Astrocyte (in vitro differentiated cells and primary cell): ENCODE data around the gene EFNA5. TPM values are rescaled to one million over a fixed set of nuclear protein-coding genes. Genes with fewer than 3 reads are reported as not detected.

ENCODE experiments used
- DNase-seq: peaks from one replicate; pipeline ENCODE4 v3.0.0-alpha.2; 2010; ENCODE audit warnings: low read depth
- FAIRE-seq: peaks from 2 replicates; lab custom pipeline; 2011; peaks lifted over from hg19 to GRCh38; lab: Jason Lieb, UNC
- H2AFZ ChIP-seq: 2 replicates; pipeline ENCODE4 v1.6.0; 2012; ENCODE audit warnings: low read depth, low read length, inconsistent platforms
- H3K27ac ChIP-seq: 2 replicates; pipeline ENCODE4 v1.5.1; 2011; ENCODE audit warnings: low read depth, low read length, inconsistent platforms
- H3K27me3 ChIP-seq: 2 replicates; pipeline ENCODE4 v1.6.0; 2011; ENCODE audit warnings: low read length, inconsistent platforms; ENCODE audit not compliant: insufficient read depth
- H3K36me3 ChIP-seq: 2 replicates; pipeline ENCODE4 v1.5.1; 2011; ENCODE audit warnings: low read length, inconsistent platforms; ENCODE audit not compliant: insufficient read depth
- H3K4me1 ChIP-seq: 2 replicates; pipeline ENCODE4 v1.5.1; 2011; ENCODE audit warnings: low read length, inconsistent platforms; ENCODE audit not compliant: insufficient read depth
- H3K4me2 ChIP-seq: 2 replicates; pipeline ENCODE4 v1.6.0; 2012; ENCODE audit warnings: low read length, inconsistent platforms
- H3K4me3 ChIP-seq: 2 replicates; pipeline ENCODE4 v1.5.1; 2011; ENCODE audit warnings: low read depth, mild to moderate bottlenecking, low read length, inconsistent platforms; ENCODE audit not compliant: insufficient read depth
- H3K79me2 ChIP-seq: 2 replicates; pipeline ENCODE4 v1.6.0; 2012; ENCODE audit warnings: mild to moderate bottlenecking, low read length, inconsistent platforms; ENCODE audit not compliant: insufficient read depth
- H3K9ac ChIP-seq: 2 replicates; pipeline ENCODE4 v1.6.0; 2012; ENCODE audit warnings: mild to moderate bottlenecking, low read length, inconsistent platforms
- H3K9me3 ChIP-seq: 2 replicates; pipeline ENCODE4 v1.5.1; 2012; ENCODE audit warnings: low read depth, mild to moderate bottlenecking, low read length, inconsistent platforms; ENCODE audit not compliant: insufficient read depth
- H4K20me1 ChIP-seq: 2 replicates; pipeline ENCODE4 v1.6.0; 2012; ENCODE audit warnings: low read length, inconsistent platforms; ENCODE audit not compliant: insufficient read depth
- H3K27ac Mint-ChIP-seq: one replicate; pipeline ENCODE4 v1.8.0; 2021; ENCODE audit warnings: mild to moderate bottlenecking, mixed read lengths; ENCODE audit not compliant: unreplicated experiment
- H3K27me3 Mint-ChIP-seq: one replicate; pipeline ENCODE4 v1.8.0; 2021; ENCODE audit warnings: low read depth, mixed read lengths; ENCODE audit not compliant: unreplicated experiment
- H3K36me3 Mint-ChIP-seq: one replicate; pipeline ENCODE4 v1.8.0; 2021; ENCODE audit warnings: low read depth, mixed read lengths; ENCODE audit not compliant: unreplicated experiment
- H3K4me1 Mint-ChIP-seq: one replicate; pipeline ENCODE4 v1.8.0; 2021; ENCODE audit warnings: low read depth, mixed read lengths; ENCODE audit not compliant: unreplicated experiment
- H3K4me3 Mint-ChIP-seq: one replicate; pipeline ENCODE4 v1.8.0; 2021; ENCODE audit warnings: mild to moderate bottlenecking, moderate library complexity, mixed read lengths; ENCODE audit not compliant: unreplicated experiment
- H3K9me3 Mint-ChIP-seq: one replicate; pipeline ENCODE4 v1.8.0; 2021; ENCODE audit warnings: mild to moderate bottlenecking, mixed read lengths; ENCODE audit not compliant: unreplicated experiment
- EZH2 ChIP-seq: IDR thresholded peaks from 2 replicates; pipeline ENCODE4 v1.6.1; 2012; ENCODE audit warnings: mild to moderate bottlenecking, low read length, inconsistent platforms; ENCODE audit not compliant: insufficient read depth
- total RNA-seq: library from RNA; stranded (reverse); gene quantifications from 2 replicates; pipeline ENCODE4 v1.2.1, GENCODE V29; 2021
- TF ChIP-seq, protein P1 (sequence below): IDR thresholded peaks from 2 replicates; pipeline ENCODE4 v1.5.1; 2011; ENCODE audit warnings: low read depth, mild to moderate bottlenecking, inconsistent platforms, low read length, moderate library complexity; ENCODE audit not compliant: insufficient read depth

Gene EFNA5
- total RNA-seq, 1 donor from 2014 or later = 59.3 TPM

DNA sequence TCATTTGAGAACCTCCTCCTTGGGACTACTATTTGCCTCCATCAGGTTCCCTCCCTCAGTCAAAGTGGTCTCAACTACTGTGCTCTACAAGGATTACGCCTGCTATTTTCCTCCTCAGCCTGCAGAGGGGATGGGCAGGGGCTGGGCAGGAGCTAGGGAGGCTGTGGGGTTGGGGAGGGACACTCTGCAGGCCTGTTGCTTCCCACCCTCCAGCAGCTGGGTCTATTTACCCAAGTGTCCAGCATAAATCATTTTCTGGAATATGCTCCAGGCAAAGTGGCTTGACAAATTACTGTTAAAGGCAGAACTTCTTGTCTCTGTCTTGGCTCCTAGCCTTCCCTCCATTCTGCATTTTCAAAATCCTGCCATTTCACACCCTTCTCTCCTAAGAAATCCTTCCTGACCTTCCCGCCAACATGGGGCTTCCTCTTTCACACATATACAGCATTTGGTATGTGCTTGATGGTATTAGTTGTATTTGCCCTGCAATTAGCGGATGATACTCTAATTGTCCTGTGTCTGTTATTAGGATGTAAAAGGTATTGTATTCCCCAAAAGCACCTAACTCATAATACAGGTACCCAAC is 106.7 kb downstream of the EFNA5 start:
- Histone ChIP-seq H3K27me3 (no peaks in the 10 kb centered on the region), H2AFZ (no peak overlapping the region), H3K4me3 (no peak overlapping the region), H3K9ac (no peak overlapping the region), H3K27ac (no peak overlapping the region), H4K20me1 (no peaks in the 10 kb centered on the region), H3K4me2 (no peak overlapping the region), H3K36me3 (no peaks in the 10 kb centered on the region), H3K4me1 (peaks cover 6% of the 10 kb centered on the region), H3K79me2 (no peaks in the 10 kb centered on the region), H3K9me3 (no peaks in the 10 kb centered on the region)
- Mint-ChIP-seq H3K27ac (no peak overlapping the region), H3K4me1 (peaks cover 38% of the 10 kb centered on the region), H3K9me3 (peaks cover 2% of the 10 kb centered on the region), H3K36me3 (peaks cover 3% of the 10 kb centered on the region), H3K4me3 (no peak overlapping the region), H3K27me3 (no peaks in the 10 kb centered on the region)
- TF ChIP-seq, protein P1, sequence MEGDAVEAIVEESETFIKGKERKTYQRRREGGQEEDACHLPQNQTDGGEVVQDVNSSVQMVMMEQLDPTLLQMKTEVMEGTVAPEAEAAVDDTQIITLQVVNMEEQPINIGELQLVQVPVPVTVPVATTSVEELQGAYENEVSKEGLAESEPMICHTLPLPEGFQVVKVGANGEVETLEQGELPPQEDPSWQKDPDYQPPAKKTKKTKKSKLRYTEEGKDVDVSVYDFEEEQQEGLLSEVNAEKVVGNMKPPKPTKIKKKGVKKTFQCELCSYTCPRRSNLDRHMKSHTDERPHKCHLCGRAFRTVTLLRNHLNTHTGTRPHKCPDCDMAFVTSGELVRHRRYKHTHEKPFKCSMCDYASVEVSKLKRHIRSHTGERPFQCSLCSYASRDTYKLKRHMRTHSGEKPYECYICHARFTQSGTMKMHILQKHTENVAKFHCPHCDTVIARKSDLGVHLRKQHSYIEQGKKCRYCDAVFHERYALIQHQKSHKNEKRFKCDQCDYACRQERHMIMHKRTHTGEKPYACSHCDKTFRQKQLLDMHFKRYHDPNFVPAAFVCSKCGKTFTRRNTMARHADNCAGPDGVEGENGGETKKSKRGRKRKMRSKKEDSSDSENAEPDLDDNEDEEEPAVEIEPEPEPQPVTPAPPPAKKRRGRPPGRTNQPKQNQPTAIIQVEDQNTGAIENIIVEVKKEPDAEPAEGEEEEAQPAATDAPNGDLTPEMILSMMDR = no peak
- FAIRE-seq (no peak), DNase-seq (no peak)

DNA sequence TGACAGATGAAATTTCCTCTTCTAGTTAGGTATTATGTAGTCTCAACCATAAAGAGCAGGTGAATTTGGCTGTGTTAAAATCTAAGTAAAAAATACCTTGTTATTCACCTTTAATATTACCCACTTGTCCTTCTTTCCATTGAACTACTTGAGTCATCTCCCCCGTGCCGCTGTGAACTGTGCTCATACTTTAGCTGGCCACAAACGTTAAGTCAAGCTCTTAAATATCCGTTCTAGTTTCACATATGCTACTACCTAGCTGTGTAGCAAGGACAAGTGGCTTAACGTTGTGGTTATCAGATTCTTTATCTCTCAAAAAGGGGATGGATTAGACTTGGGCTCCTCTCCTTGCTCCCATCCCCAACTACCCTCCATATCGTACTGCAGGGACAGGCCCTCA is 110.4 kb downstream of the EFNA5 start:
- no peak for FAIRE-seq
- Mint-ChIP-seq H3K27me3 (no peaks in the 10 kb centered on the region), H3K4me1 (peaks cover 38% of the 10 kb centered on the region), H3K36me3 (peaks cover 3% of the 10 kb centered on the region), H3K9me3 (peaks cover 2% of the 10 kb centered on the region), H3K27ac (no peak overlapping the region), H3K4me3 (no peak overlapping the region)
- H4K20me1 ChIP-seq = no peaks in the 10 kb centered on the region
- H3K9ac ChIP-seq = no peak overlapping the region
- no peak overlapping the region for H3K4me2 ChIP-seq
- H3K9me3 ChIP-seq = no peaks in the 10 kb centered on the region
- TF ChIP-seq, protein P1 = no peak
- no peak overlapping the region for H3K4me3 ChIP-seq
- H3K27ac ChIP-seq = no peak overlapping the region
- peaks cover 16% of the 10 kb centered on the region for H3K4me1 ChIP-seq
- no peak for DNase-seq
- H3K27me3 ChIP-seq = no peaks in the 10 kb centered on the region
- no peaks in the 10 kb centered on the region for H3K36me3 ChIP-seq
- H2AFZ ChIP-seq = no peak overlapping the region
- no peaks in the 10 kb centered on the region for H3K79me2 ChIP-seq

DNA sequence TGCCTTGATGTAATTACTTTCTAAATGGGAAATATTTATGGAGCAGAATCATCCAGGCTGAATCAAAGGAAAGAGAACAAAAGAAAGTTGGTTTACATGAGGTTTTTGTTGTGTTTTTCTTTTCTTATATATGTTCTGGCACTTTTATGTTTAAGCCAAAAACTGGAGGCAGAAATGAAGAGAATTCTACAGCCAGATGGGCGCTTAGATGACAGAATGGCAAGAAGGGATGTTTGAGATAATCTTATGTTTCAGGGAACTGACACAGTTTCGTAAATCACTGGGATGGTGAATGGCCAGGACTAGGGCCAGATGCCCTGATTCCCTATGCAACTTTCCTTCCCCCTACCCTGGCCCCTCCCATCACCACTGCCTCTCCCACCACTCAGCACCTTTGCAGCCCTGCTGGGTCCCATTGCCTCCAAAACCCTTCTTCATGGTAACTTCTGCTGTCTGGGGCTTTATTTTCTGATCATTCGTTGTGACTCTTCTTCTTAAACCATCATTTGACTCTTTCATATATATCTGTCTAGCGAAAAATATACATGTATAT is 111.8 kb downstream of the EFNA5 start:
- Histone ChIP-seq H2AFZ (no peak overlapping the region), H3K4me3 (no peak overlapping the region), H3K27ac (no peak overlapping the region), H4K20me1 (no peaks in the 10 kb centered on the region), H3K4me2 (no peak overlapping the region), H3K36me3 (no peaks in the 10 kb centered on the region), H3K4me1 (peaks cover 21% of the 10 kb centered on the region), H3K9ac (no peak overlapping the region), H3K27me3 (no peaks in the 10 kb centered on the region), H3K9me3 (no peaks in the 10 kb centered on the region), H3K79me2 (no peaks in the 10 kb centered on the region)
- H3K27me3 Mint-ChIP-seq = no peaks in the 10 kb centered on the region
- FAIRE-seq = no peak
- peaks cover 3% of the 10 kb centered on the region for H3K36me3 Mint-ChIP-seq
- peaks cover 41% of the 10 kb centered on the region for H3K4me1 Mint-ChIP-seq
- TF ChIP-seq, protein P1 = no peak
- no peak for TF ChIP-seq EZH2
- no peaks in the 10 kb centered on the region for H3K9me3 Mint-ChIP-seq
- H3K4me3 Mint-ChIP-seq = no peak overlapping the region
- no peak overlapping the region for H3K27ac Mint-ChIP-seq
- DNase-seq = no peak
